SU-DHL-6 (cell line): ENCODE measurements around the gene GGNBP2.

ENCODE experiments used
- EZH2phosphoT487 ChIP-seq: fragments of 200-600 bp; sonication (generic), shearing (Covaris generic); conservative IDR thresholded peaks from 2 replicates; pipeline ENCODE4 v1.6.1; 2018; ENCODE audit warnings: mild to moderate bottlenecking, antibody characterized with exemption, low read length, moderate library complexity, mixed read lengths
- TF ChIP-seq, protein P1 (sequence below): fragments of 200-600 bp; sonication (generic); IDR thresholded peaks from one replicate; pipeline ENCODE4 v1.5.1; 2017; ENCODE audit warnings: antibody characterized with exemption, mild to moderate bottlenecking, low read length, moderate library complexity; ENCODE audit not compliant: insufficient read depth, poor library complexity, severe bottlenecking

DNA sequence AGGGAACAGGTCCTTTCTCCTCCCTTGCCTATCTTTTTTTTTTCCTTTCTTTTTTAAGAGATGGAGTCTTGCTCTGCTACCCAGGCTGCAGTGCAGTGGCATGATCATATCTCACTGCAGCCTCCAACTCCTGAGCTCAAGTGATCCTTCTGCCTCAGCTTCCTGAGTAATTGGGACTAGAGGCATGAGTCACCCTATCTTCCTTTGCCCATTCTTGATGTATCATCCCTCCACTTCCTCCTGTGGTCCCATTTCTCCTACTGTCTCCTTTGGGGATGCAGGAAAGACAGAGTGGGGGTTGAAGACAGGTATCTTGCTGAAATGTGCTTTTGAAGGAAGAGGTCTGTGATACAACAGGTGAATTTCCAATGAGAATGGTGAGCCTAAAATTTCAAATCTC, 15.6 kb upstream of the GGNBP2 start:
- TF ChIP-seq, protein P1, sequence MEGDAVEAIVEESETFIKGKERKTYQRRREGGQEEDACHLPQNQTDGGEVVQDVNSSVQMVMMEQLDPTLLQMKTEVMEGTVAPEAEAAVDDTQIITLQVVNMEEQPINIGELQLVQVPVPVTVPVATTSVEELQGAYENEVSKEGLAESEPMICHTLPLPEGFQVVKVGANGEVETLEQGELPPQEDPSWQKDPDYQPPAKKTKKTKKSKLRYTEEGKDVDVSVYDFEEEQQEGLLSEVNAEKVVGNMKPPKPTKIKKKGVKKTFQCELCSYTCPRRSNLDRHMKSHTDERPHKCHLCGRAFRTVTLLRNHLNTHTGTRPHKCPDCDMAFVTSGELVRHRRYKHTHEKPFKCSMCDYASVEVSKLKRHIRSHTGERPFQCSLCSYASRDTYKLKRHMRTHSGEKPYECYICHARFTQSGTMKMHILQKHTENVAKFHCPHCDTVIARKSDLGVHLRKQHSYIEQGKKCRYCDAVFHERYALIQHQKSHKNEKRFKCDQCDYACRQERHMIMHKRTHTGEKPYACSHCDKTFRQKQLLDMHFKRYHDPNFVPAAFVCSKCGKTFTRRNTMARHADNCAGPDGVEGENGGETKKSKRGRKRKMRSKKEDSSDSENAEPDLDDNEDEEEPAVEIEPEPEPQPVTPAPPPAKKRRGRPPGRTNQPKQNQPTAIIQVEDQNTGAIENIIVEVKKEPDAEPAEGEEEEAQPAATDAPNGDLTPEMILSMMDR: no peak
- no peak for TF ChIP-seq EZH2phosphoT487
